Endodermal cell (in vitro differentiated cells): Measurements from ENCODE around the gene BPTF. TPM values are rescaled to one million over a fixed set of nuclear protein-coding genes. Genes with fewer than 3 reads are reported as not detected.
A peak's percentile ranks its signal among the peaks of the same experiment; 100 is the strongest.
"Not testable (repeated sequence)": the region's sequence is repeated elsewhere in the genome, so short reads cannot be mapped to it uniquely, and the experiment has no call there.

Experiments used
- DNase-seq: peaks from one replicate; pipeline ENCODE4 v3.0.0-alpha.2; 2017
- H3K27ac ChIP-seq: 2 replicates; pipeline ENCODE4 v1.5.1; 2013; ENCODE audit warnings: mild to moderate bottlenecking, low read depth, low read length, moderate library complexity
- H3K27me3 ChIP-seq: 2 replicates; pipeline ENCODE4 v1.6.1; 2013; ENCODE audit warnings: mild to moderate bottlenecking, low read length, moderate library complexity; ENCODE audit not compliant: insufficient read depth, control insufficient read depth, poor library complexity, severe bottlenecking
- H3K36me3 ChIP-seq: 2 replicates; pipeline ENCODE4 v1.7.0; 2013; ENCODE audit warnings: mild to moderate bottlenecking, low read length, moderate library complexity; ENCODE audit not compliant: control insufficient read depth, insufficient read depth
- H3K4me1 ChIP-seq: one replicate; pipeline ENCODE4 v1.7.0; 2013; ENCODE audit warnings: low read length; ENCODE audit not compliant: control insufficient read depth, insufficient read depth
- H3K4me3 ChIP-seq: 2 replicates; pipeline ENCODE4 v1.5.1; 2013; ENCODE audit warnings: mild to moderate bottlenecking, low read length, moderate library complexity
- H3K9ac ChIP-seq: 2 replicates; pipeline ENCODE4 v1.6.1; 2013; ENCODE audit warnings: mild to moderate bottlenecking, low read length, moderate library complexity; ENCODE audit not compliant: poor library complexity, severe bottlenecking; ENCODE audit errors: extremely low read depth
- H3K9me3 ChIP-seq: 2 replicates; pipeline ENCODE4 v1.6.1; 2013; ENCODE audit warnings: mild to moderate bottlenecking, low read length, moderate library complexity; ENCODE audit not compliant: control insufficient read depth
- H3K27ac Mint-ChIP-seq: 2 replicates; pipeline ENCODE4 v1.8.0; 2020; ENCODE audit warnings: mixed read lengths
- H3K27me3 Mint-ChIP-seq: 2 replicates; pipeline ENCODE4 v1.8.0; 2021; ENCODE audit warnings: mild to moderate bottlenecking, mixed read lengths; ENCODE audit not compliant: insufficient read depth
- H3K36me3 Mint-ChIP-seq: 2 replicates; pipeline ENCODE4 v1.8.0; 2020; ENCODE audit warnings: low read depth, mixed read lengths
- H3K4me1 Mint-ChIP-seq: 2 replicates; pipeline ENCODE4 v1.8.0; 2020; ENCODE audit warnings: mixed read lengths
- H3K4me3 Mint-ChIP-seq: 2 replicates; pipeline ENCODE4 v1.8.0; 2020; ENCODE audit warnings: mild to moderate bottlenecking, moderate library complexity, mixed read lengths
- H3K9me3 Mint-ChIP-seq: 2 replicates; pipeline ENCODE4 v1.8.0; 2020; ENCODE audit warnings: mild to moderate bottlenecking, mixed read lengths
- CTCF ChIP-seq: fragments of 200-600 bp; sonication (generic); conservative IDR thresholded peaks from 2 replicates; pipeline ENCODE4 v1.5.0; 2021; ENCODE audit warnings: antibody characterized with exemption, mild to moderate bottlenecking
- WGBS, 2 experiments: methylation state at CpG; one replicate each; pipeline versions ENCODE4 v1.1.5 to v1.1.7; 2013; ENCODE audit warnings: missing lambda C conversion rate in 2 of 2, mixed read lengths in 1 of 2; ENCODE audit not compliant: insufficient coverage in 1 of 2, insufficient read length in 1 of 2; 5-methylcytosine and 5-hydroxymethylcytosine counted together
- total RNA-seq, 2 donors: library from RNA; stranded (reverse); fragmentation: NEBNext Ultra II Directional in 1 of 2; extraction: Animal tissue kit (Norgen Biotek cat#: 25700) in 1 of 2; gene quantifications; 2 replicates in 1 of 2; 3 replicates in 1 of 2; pipeline ENCODE4 v1.2.1, GENCODE V29; 2021

Gene BPTF
- total RNA-seq, 2 donors from 2014 or later, result 184 to 198 TPM

GRCh38 chr17:67993998-67994361, 168.7 kb downstream of the BPTF start:
- peak overlapping the region; percentile 58 for H3K27ac Mint-ChIP-seq
- H3K36me3 Mint-ChIP-seq, result peaks cover 2% of the 10 kb centered on the region
- H3K4me3 Mint-ChIP-seq, result peak overlapping the region; percentile 88
- 3 to 8% methylated on average over 10 to 20 of the region's 21 CpGs for WGBS, 2 experiments
- H3K9me3 Mint-ChIP-seq, result no peaks in the 10 kb centered on the region
- peak overlapping the region; percentile 47 for H3K9ac ChIP-seq
- TF ChIP-seq CTCF, result no peak
- peaks cover 4% of the 10 kb centered on the region for H3K4me1 ChIP-seq
- peaks cover 24% of the 10 kb centered on the region for H3K4me1 Mint-ChIP-seq
- no peaks in the 10 kb centered on the region for H3K36me3 ChIP-seq
- H3K27me3 ChIP-seq, result peaks cover 25% of the 10 kb centered on the region
- H3K4me3 ChIP-seq, result peak overlapping the region; percentile 82
- no peaks in the 10 kb centered on the region for H3K9me3 ChIP-seq
- peak overlapping the region; percentile 71 for H3K27ac ChIP-seq
- H3K27me3 Mint-ChIP-seq, result peaks cover 34% of the 10 kb centered on the region
- DNase-seq, result no peak

GRCh38 chr17:67994817-67995569, 169.7 kb downstream of the BPTF start:
- no peak overlapping the region for H3K9ac ChIP-seq
- Mint-ChIP-seq H3K4me1 (peaks cover 27% of the 10 kb centered on the region), H3K27ac (no peak overlapping the region), H3K27me3 (peaks cover 34% of the 10 kb centered on the region), H3K36me3 (peaks cover 2% of the 10 kb centered on the region), H3K9me3 (no peaks in the 10 kb centered on the region), H3K4me3 (peak overlapping the region; percentile 88)
- peaks cover 4% of the 10 kb centered on the region for H3K4me1 ChIP-seq
- H3K27me3 ChIP-seq, result peaks cover 25% of the 10 kb centered on the region
- H3K36me3 ChIP-seq, result no peaks in the 10 kb centered on the region
- peak; percentile 53 for DNase-seq
- no peak overlapping the region for H3K27ac ChIP-seq
- no peak for TF ChIP-seq CTCF
- H3K9me3 ChIP-seq, result no peaks in the 10 kb centered on the region
- 51 to 70% methylated on average over 3 to 9 of the region's 9 CpGs for WGBS, 2 experiments
- peak overlapping the region; percentile 76 for H3K4me3 ChIP-seq

- H3K4me3 ChIP-seq, result peak overlapping the region; percentile 76
- Mint-ChIP-seq H3K4me1 (peaks cover 27% of the 10 kb centered on the region), H3K4me3 (peak overlapping the region; percentile 88), H3K27me3 (peaks cover 34% of the 10 kb centered on the region), H3K27ac (peak overlapping the region; percentile 56), H3K9me3 (no peaks in the 10 kb centered on the region), H3K36me3 (peaks cover 2% of the 10 kb centered on the region)
- H3K9ac ChIP-seq, result no peak overlapping the region
- 2% methylated on average over 10 to 43 of the region's 43 CpGs for WGBS, 2 experiments
- H3K27me3 ChIP-seq, result peaks cover 25% of the 10 kb centered on the region
- TF ChIP-seq CTCF, result no peak
- no peaks in the 10 kb centered on the region for H3K36me3 ChIP-seq
- peaks cover 4% of the 10 kb centered on the region for H3K4me1 ChIP-seq
- H3K27ac ChIP-seq, result no peak overlapping the region
- DNase-seq, result peak; percentile 85
- no peaks in the 10 kb centered on the region for H3K9me3 ChIP-seq
Observed at GRCh38 chr17:67995570-67996263, 170.4 kb downstream of the BPTF start.

GRCh38 chr17:67996301-67997171, 171.2 kb downstream of the BPTF start, which contains the start of gene C17orf58:
Gene C17orf58, minus strand, starts transcription at chr17:67996469. Its CDS starts 271 bp downstream, at chr17:67996198.
- H3K9ac ChIP-seq, H3K36me3 Mint-ChIP-seq: not testable (repeated sequence)

More at GRCh38 chr17:67996301-67997171, 171.2 kb downstream of the BPTF start, which contains the start of gene C17orf58:
- Histone ChIP-seq H3K27me3 (peaks cover 25% of the 10 kb centered on the region), H3K4me3 (peak within 1 kb of the TSS; percentile 76)
- H3K4me1 Mint-ChIP-seq, result peaks cover 23% of the 10 kb centered on the region
- H3K4me1 ChIP-seq, H3K36me3 ChIP-seq, H3K9me3 ChIP-seq, H3K27ac ChIP-seq, H3K9me3 Mint-ChIP-seq: not testable (repeated sequence)
- H3K27ac Mint-ChIP-seq, result peak within 1 kb of the TSS; percentile 60
- H3K4me3 Mint-ChIP-seq, result peak within 1 kb of the TSS; percentile 88
- peak; percentile 80 for DNase-seq
- WGBS, 2 experiments, result 43 to 76% methylated on average over 11 to 25 of the region's 25 CpGs
- peaks cover 34% of the 10 kb centered on the region for H3K27me3 Mint-ChIP-seq
